ENCODE results near the gene MYG1. TPM values are rescaled to one million over a fixed set of nuclear protein-coding genes. Genes with fewer than 3 reads are reported as not detected.

The MYG1 gene
- total RNA-seq, 2 experiments from 2014 or later, result 53.4 to 64.9 TPM

DNA sequence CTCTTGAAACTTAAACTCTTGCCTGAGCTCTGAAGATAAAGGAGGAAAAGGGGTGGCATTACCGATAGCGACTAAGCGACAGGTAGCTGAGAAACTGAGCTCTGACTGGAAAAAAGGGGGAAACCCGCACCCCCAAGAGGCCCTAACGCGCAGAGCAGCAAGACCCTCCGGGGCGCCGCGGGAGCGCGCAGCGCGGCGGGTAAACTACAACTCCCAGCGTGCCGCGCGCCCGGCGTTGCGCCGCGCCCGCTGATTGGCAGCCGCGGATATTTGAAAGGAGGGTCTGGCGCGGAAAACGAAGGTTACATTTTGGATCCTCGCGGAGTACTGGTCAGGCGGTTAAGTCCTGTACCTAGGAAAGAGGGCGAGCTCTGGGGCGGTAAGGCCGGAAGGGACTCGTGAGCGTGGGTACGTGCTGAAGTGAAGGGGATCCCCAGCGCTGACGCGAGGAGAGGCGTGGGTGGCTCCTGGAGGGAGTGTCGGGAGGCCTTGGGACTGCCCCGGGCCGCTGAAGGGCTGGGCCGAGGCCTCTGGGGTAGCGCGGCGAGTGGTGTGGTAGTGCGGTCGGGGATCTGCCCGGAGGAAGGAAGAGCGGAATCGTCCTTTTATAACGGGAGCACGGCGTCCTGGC, 31.4 kb upstream of the MYG1 start, which contains the start of gene ESPL1:
Gene ESPL1 (plus strand): TSS at position 301 of the 631 bp plus-strand sequence. CDS start 468 bp downstream, outside the sequence.
- peak; percentile 94 for DNase-seq (ENCODE audit: low spot score)
- H3K36me3 ChIP-seq (ENCODE audit: insufficient read depth, low read length), result peaks cover 46% of the 10 kb centered on the region
- TF ChIP-seq EZH2phosphoT487 (IDR thresholded peaks at IDR 0.05; ENCODE audit: borderline replicate concordance, low read depth, low read length), result no peak
- TF ChIP-seq, protein P1, sequence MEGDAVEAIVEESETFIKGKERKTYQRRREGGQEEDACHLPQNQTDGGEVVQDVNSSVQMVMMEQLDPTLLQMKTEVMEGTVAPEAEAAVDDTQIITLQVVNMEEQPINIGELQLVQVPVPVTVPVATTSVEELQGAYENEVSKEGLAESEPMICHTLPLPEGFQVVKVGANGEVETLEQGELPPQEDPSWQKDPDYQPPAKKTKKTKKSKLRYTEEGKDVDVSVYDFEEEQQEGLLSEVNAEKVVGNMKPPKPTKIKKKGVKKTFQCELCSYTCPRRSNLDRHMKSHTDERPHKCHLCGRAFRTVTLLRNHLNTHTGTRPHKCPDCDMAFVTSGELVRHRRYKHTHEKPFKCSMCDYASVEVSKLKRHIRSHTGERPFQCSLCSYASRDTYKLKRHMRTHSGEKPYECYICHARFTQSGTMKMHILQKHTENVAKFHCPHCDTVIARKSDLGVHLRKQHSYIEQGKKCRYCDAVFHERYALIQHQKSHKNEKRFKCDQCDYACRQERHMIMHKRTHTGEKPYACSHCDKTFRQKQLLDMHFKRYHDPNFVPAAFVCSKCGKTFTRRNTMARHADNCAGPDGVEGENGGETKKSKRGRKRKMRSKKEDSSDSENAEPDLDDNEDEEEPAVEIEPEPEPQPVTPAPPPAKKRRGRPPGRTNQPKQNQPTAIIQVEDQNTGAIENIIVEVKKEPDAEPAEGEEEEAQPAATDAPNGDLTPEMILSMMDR (conservative IDR thresholded peaks at IDR 0.05; ENCODE audit: low read length), result peak; percentile 83
- H2AFZ ChIP-seq (ENCODE audit: low read length), result peak within 1 kb of the TSS; percentile 91
- intact Hi-C loops (cut with micrococcal nuclease; ENCODE audit: unreplicated experiment), result loop anchor here (1.0 to 2.0 kb wide), 5 partner anchors 27 to 109 kb away; partner anchors contain the start of gene PFDN5
- H3K9me3 ChIP-seq (ENCODE audit: low read length), result no peaks in the 10 kb centered on the region
- H3K9me2 ChIP-seq (ENCODE audit: insufficient read depth, low read length), result no peaks in the 10 kb centered on the region
- H3K79me2 ChIP-seq (ENCODE audit: insufficient read depth, low read depth, low read length), result peaks cover 35% of the 10 kb centered on the region
- peaks cover 31% of the 10 kb centered on the region for H3K4me1 ChIP-seq (ENCODE audit: insufficient read depth, low read length, poor library complexity, severe bottlenecking)
- peak within 1 kb of the TSS; percentile 94 for H3K4me2 ChIP-seq (ENCODE audit: low read length)
- ChIA-PET POLR2A (interaction anchor here (0.6 to 4.6 kb wide), 21 partner anchors 10 to 200 kb away, joined by 3 to 43 read pairs (median 6); partner anchors contain the start of genes ITGB7, PFDN5 and SP1), CTCF (ENCODE audit: unreplicated experiment) (interaction anchor here (0.6 to 7.1 kb wide), 13 partner anchors 12 to 109 kb away, joined by 3 to 80 read pairs (median 5); a partner anchor contains a TSS)
- no TSS peak for BruUV-seq (replicated peaks)
- no peaks in the 10 kb centered on the region; the same call in 1 of the 2 replicates for H4K20me1 ChIP-seq (ENCODE audit: insufficient read depth, low read length)
- H3K4me3 ChIP-seq (ENCODE audit: low read depth, low read length, poor library complexity, severe bottlenecking), result peak within 1 kb of the TSS; percentile 87
- peak within 1 kb of the TSS; percentile 56 for H3K27ac ChIP-seq (ENCODE audit: low read depth, low read length, poor library complexity, severe bottlenecking)

DNA sequence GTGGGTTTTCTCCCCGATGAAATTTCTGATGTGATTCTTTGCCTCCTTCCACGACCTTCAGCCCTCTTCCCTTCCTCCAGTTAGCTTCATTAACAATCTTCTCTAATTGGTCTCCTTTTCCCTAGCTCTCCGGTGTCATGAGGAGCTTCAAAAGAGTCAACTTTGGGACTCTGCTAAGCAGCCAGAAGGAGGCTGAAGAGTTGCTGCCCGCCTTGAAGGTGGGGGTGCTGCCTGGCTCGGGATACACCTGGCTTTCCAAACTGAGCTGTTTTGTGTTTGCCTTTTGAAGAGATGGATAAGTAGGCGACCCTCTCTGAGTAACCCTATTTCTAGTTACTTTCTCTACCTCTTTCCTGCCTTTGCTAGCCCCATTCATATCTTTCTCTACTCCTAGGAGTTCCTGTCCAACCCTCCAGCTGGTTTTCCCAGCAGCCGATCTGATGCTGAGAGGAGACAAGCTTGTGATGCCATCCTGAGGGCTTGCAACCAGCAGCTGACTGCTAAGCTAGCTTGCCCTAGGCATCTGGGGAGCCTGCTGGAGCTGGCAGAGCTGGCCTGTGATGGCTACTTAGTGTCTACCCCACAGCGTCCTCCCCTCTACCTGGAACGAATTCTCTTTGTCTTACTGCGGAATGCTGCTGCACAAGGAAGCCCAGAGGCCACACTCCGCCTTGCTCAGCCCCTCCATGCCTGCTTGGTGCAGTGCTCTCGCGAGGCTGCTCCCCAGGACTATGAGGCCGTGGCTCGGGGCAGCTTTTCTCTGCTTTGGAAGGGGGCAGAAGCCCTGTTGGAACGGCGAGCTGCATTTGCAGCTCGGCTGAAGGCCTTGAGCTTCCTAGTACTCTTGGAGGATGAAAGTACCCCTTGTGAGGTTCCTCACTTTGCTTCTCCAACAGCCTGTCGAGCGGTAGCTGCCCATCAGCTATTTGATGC, 30.6 kb upstream of the MYG1 start:
- Histone ChIP-seq H3K27ac (ENCODE audit: low read depth, low read length, poor library complexity, severe bottlenecking) (peak overlapping the region; percentile 56), H3K4me2 (ENCODE audit: low read length) (peak overlapping the region; percentile 94), H4K20me1 (ENCODE audit: insufficient read depth, low read length) (no peaks in the 10 kb centered on the region; the same call in 1 of the 2 replicates), H3K36me3 (ENCODE audit: insufficient read depth, low read length) (peaks cover 51% of the 10 kb centered on the region), H3K9me3 (ENCODE audit: low read length) (no peaks in the 10 kb centered on the region), H3K4me1 (ENCODE audit: insufficient read depth, low read length, poor library complexity, severe bottlenecking) (peaks cover 31% of the 10 kb centered on the region), H3K79me2 (ENCODE audit: insufficient read depth, low read depth, low read length) (peaks cover 35% of the 10 kb centered on the region), H3K9me2 (ENCODE audit: insufficient read depth, low read length) (no peaks in the 10 kb centered on the region), H2AFZ (ENCODE audit: low read length) (peak overlapping the region; percentile 91; the same call in 1 of the 2 replicates), H3K4me3 (ENCODE audit: low read depth, low read length, poor library complexity, severe bottlenecking) (peak overlapping the region; percentile 87)
- peak; percentile 30 for DNase-seq (ENCODE audit: low spot score)
- POLR2A ChIA-PET, result interaction anchor here (1.0 to 4.6 kb wide), 16 partner anchors 10 to 88 kb away, joined by 3 to 43 read pairs (median 6); partner anchors contain the start of genes AAAS, CSAD, ITGB7 and PFDN5
- CTCF ChIA-PET (ENCODE audit: unreplicated experiment), result interaction anchor here (0.6 to 7.1 kb wide), 9 partner anchors 11 to 88 kb away, joined by 3 to 80 read pairs (median 4); partner anchors contain the start of genes CSAD and ZNF740
- TSS peak; percentile 86 for BruUV-seq (replicated peaks)
- no peak for TF ChIP-seq EZH2phosphoT487 (IDR thresholded peaks at IDR 0.05; ENCODE audit: borderline replicate concordance, low read depth, low read length)
- TF ChIP-seq, protein P1 (conservative IDR thresholded peaks at IDR 0.05; ENCODE audit: low read length), result no peak
- intact Hi-C loops (cut with micrococcal nuclease; ENCODE audit: unreplicated experiment), result loop anchor here (1.0 to 2.0 kb wide), 5 partner anchors 26 to 110 kb away; partner anchors contain the start of gene PFDN5

All from OCI-LY7 (cell line).